Hematopoietic multipotent progenitor cell treated with erythropoietin and hydrocortisone succinate and interleukin-3 and kit ligand, for 15 days (in vitro differentiated cells): ENCODE measurements around the gene RBFA.
"Not testable (repeated sequence)": the region's sequence is repeated elsewhere in the genome, so short reads cannot be mapped to it uniquely, and the experiment has no call there.

Experiments
- DNase-seq: peaks from one replicate; pipeline ENCODE4 v3.0.0-alpha.2; 2015; ENCODE audit warnings: low spot score

Gene RBFA

GRCh38 chr18:80034068-80034851 is at the start of gene RBFA:
TSS of gene RBFA (plus strand) at chr18:80034434. CDS start at chr18:80034496, 62 bp downstream.
- peak; percentile 97 for DNase-seq

GRCh38 chr18:79985172-79985571 is 49.1 kb upstream of the RBFA start:
- no peak for DNase-seq

- DNase-seq = no peak
Measured at GRCh38 chr18:79986726-79987125, 47.5 kb upstream of the RBFA start.

GRCh38 chr18:79987566-79987965 is 46.7 kb upstream of the RBFA start:
- no peak for DNase-seq

GRCh38 chr18:79988071-79988450 is 46.2 kb upstream of the RBFA start:
- peak; percentile 46 for DNase-seq

- peak; percentile 87 for DNase-seq
Measured at GRCh38 chr18:79988451-79989194, 45.6 kb upstream of the RBFA start, which contains the start of gene TXNL4A. TSS of gene TXNL4A (minus strand) at chr18:79988563. CDS start at chr18:79988392, 171 bp downstream.

GRCh38 chr18:79989195-79989497 is 45.1 kb upstream of the RBFA start:
- DNase-seq = no peak

- no peak for DNase-seq
Measured at GRCh38 chr18:79991494-79991893, 42.7 kb upstream of the RBFA start.

- not testable (repeated sequence) for DNase-seq
Measured at GRCh38 chr18:79999701-80000100, 34.5 kb upstream of the RBFA start.

GRCh38 chr18:80000877-80001276 is 33.4 kb upstream of the RBFA start:
- DNase-seq = no peak

- DNase-seq = no peak
Measured at GRCh38 chr18:80002468-80002867, 31.8 kb upstream of the RBFA start.

GRCh38 chr18:80004600-80005342 is 29.5 kb upstream of the RBFA start:
- no peak for DNase-seq

GRCh38 chr18:80006724-80007123 is 27.5 kb upstream of the RBFA start:
- DNase-seq = no peak

GRCh38 chr18:80009661-80010550 is 24.3 kb upstream of the RBFA start:
- DNase-seq = no peak

- DNase-seq = no peak
Measured at GRCh38 chr18:80010551-80010906, 23.7 kb upstream of the RBFA start.

- DNase-seq = not testable (repeated sequence)
Measured at GRCh38 chr18:80011496-80012137, 22.6 kb upstream of the RBFA start.

- DNase-seq = no peak
Measured at GRCh38 chr18:80012714-80013113, 21.5 kb upstream of the RBFA start.

- DNase-seq = no peak
Measured at GRCh38 chr18:80022613-80023012, 11.6 kb upstream of the RBFA start.

- DNase-seq = peak; percentile 46
Measured at GRCh38 chr18:80023173-80023572, 11.1 kb upstream of the RBFA start.

GRCh38 chr18:80026363-80026762 is 7.9 kb upstream of the RBFA start:
- DNase-seq = no peak

- DNase-seq = not testable (repeated sequence)
Measured at GRCh38 chr18:80027719-80028118, 6.5 kb upstream of the RBFA start.
